PFSK-1 (cell line): Measurements from ENCODE around the gene OSM.
A peak's percentile ranks its signal among the peaks of the same experiment; 100 is the strongest.

ENCODE experiments used
- FOXP2 ChIP-seq: optimal IDR thresholded peaks from 2 replicates; pipeline ENCODE3; 2011; ENCODE audit warnings: borderline replicate concordance, control low read depth, inconsistent platforms; ENCODE audit not compliant: insufficient read depth; ENCODE audit errors: extremely low read length, extremely low read depth
- POLR2AphosphoS5 ChIP-seq: IDR thresholded peaks from 2 replicates; pipeline ENCODE4 v1.6.1; 2012; ENCODE audit warnings: low read depth, mild to moderate bottlenecking, control low read depth, low read length, moderate library complexity
- REST ChIP-seq, 2 experiments: IDR thresholded peaks; 2 replicates each; pipeline versions ENCODE4 v1.6.1 to v1.8.0; 2011 to 2012; ENCODE audit warnings: low read depth in 2 of 2, low read length in 2 of 2, control low read depth in 1 of 2, inconsistent platforms in 1 of 2, mild to moderate bottlenecking in 1 of 2, moderate library complexity in 1 of 2; ENCODE audit not compliant: insufficient read depth in 1 of 2
- SIN3A ChIP-seq: IDR thresholded peaks from 2 replicates; pipeline ENCODE4 v1.6.1; 2012; ENCODE audit warnings: mild to moderate bottlenecking, low read length, moderate library complexity, borderline replicate concordance; ENCODE audit not compliant: insufficient read depth
- TAF1 ChIP-seq: IDR thresholded peaks from 2 replicates; pipeline ENCODE4 v1.6.1; 2012; ENCODE audit warnings: low read length, control low read depth, borderline replicate concordance; ENCODE audit not compliant: insufficient read depth

Gene OSM

GRCh38 chr22:30260276-30260675, 6.4 kb downstream of the OSM start:
- TF ChIP-seq SIN3A (no peak), POLR2AphosphoS5 (no peak), REST (IDR thresholded peaks at IDR 0.05; ENCODE audit: insufficient read depth in 1 of 2, low read depth in 2 of 2, low read length in 2 of 2) (no peak), TAF1 (no peak), FOXP2 (no peak)

GRCh38 chr22:30254314-30254713, 12.3 kb downstream of the OSM start:
- TF ChIP-seq TAF1 (no peak), POLR2AphosphoS5 (no peak), REST (IDR thresholded peaks at IDR 0.05; ENCODE audit: insufficient read depth in 1 of 2, low read depth in 2 of 2, low read length in 2 of 2) (no peak), FOXP2 (no peak), SIN3A (no peak)

- TF ChIP-seq SIN3A: no peak
- TF ChIP-seq FOXP2: peak; percentile 29
- TF ChIP-seq REST (IDR thresholded peaks at IDR 0.05; ENCODE audit: insufficient read depth in 1 of 2, low read depth in 2 of 2, low read length in 2 of 2): 0 out of 4 replicates have a peak, but pooled peaks of 1 of the 2 experiments have one; percentile 8
Measured at GRCh38 chr22:30253205-30253852, 13.3 kb downstream of the OSM start.

- TF ChIP-seq POLR2AphosphoS5: no peak
- TF ChIP-seq REST (IDR thresholded peaks at IDR 0.05; ENCODE audit: insufficient read depth in 1 of 2, low read depth in 2 of 2, low read length in 2 of 2): no peak
- TF ChIP-seq SIN3A: no peak
- TF ChIP-seq FOXP2: no peak
- TF ChIP-seq TAF1: no peak
Measured at GRCh38 chr22:30252411-30253204, 14.0 kb downstream of the OSM start.
